Heart left ventricle (tissue), 13 donors: ENCODE data around the gene DHPS.

Experiments used
- CTCF ChIP-seq, 12 donors: fragments of 200-600 bp; sonication (generic) in 4 of 12; IDR thresholded peaks; one replicate each; pipeline versions ENCODE4 v1.5.0 to v1.8.0; 2018 to 2022; ENCODE audit warnings: antibody characterized with exemption in 12 of 12, mild to moderate bottlenecking in 5 of 12
- POLR2A ChIP-seq, 2 donors: fragments of 450-650 bp; IDR thresholded peaks; one replicate each; pipeline ENCODE4 v1.6.1; 2017; ENCODE audit warnings: antibody characterized with exemption in 2 of 2, mild to moderate bottlenecking in 2 of 2, moderate library complexity in 2 of 2
- donor health status: ischemic (EF 13 %, LVEDD 7.1; RV severe dilation, severe dysfunction).
- donor health status: DM: no; HTN: yes; CAD: no.
- donor health status: DM: no; HTN: no; CAD: no.
- donor health status: ischemic (EF 25% LVEDD 6.9; RV normal size, moderate dysfunction).
- donor health status: ischemic (EF 25% LVEDD 5.7; RV mildly dilated, moderate dysfunction).
- donor health status: ischemic (EF 35%, LVEDD 5.7; RV mildly dilated, moderate dysfunction).
- donor health status: nonischemic (EF 11% LVEDD 7.7; RV severe dilation, severe dysfunction).
- donor health status: DM: yes; HTN: yes; CAD: no.
- donor health status: PGD.
- donor health status: ischemic (EF 29% LVEDD 5.4; RV normal size, mild dysfunction).
- donor health status: nonischemic (EF 23%, LVEDD 6.1; RV moderate dilation, normal function).

- TF ChIP-seq POLR2A (IDR thresholded peaks at IDR 0.05) (no peak), CTCF (IDR thresholded peaks at IDR 0.05) (no peak)
These were observed 49.7 kb upstream of the DHPS start for GRCh38 chr19:12731337-12731736.
